Vagina (tissue), 2 donors: ENCODE measurements around the gene MYO1D. TPM values are rescaled to one million over a fixed set of nuclear protein-coding genes. Genes with fewer than 3 reads are reported as not detected.

ENCODE experiments used
- DNase-seq, 2 donors: peaks; one replicate each; pipeline ENCODE4 v3.0.0-alpha.2; 2017; ENCODE audit errors: extremely low spot score in 2 of 2
- H3K27ac ChIP-seq: fragments of 200-600 bp; sonication (generic); one replicate; pipeline ENCODE4 v1.5.1; 2019
- H3K27me3 ChIP-seq: fragments of 200-600 bp; sonication (generic); one replicate; pipeline ENCODE4 v1.5.1; 2019
- H3K36me3 ChIP-seq, 2 donors: fragments of 200-600 bp; sonication (generic); one replicate each; pipeline ENCODE4 v1.5.1; 2017 to 2019
- H3K4me1 ChIP-seq: fragments of 200-600 bp; sonication (generic); one replicate; pipeline ENCODE4 v1.5.1; 2019
- H3K4me3 ChIP-seq, 2 donors: fragments of 200-600 bp; sonication (generic); 1 replicate in 1 of 2; 2 replicates in 1 of 2; pipeline ENCODE4 v1.5.1; 2016 to 2019
- H3K9me3 ChIP-seq: fragments of 200-600 bp; sonication (generic); one replicate; pipeline ENCODE4 v1.5.1; 2019
- CTCF ChIP-seq, 3 experiments: fragments of 450-650 bp in 2 of 3; fragments of 200-600 bp in 1 of 3; sonication (generic) in 1 of 3; IDR thresholded peaks; one replicate each; pipeline ENCODE4 v1.5.1; 2017 to 2019; ENCODE audit warnings: antibody characterized with exemption in 3 of 3, mild to moderate bottlenecking in 2 of 3, moderate library complexity in 2 of 3
- POLR2A ChIP-seq, 2 donors: fragments of 450-650 bp; IDR thresholded peaks; one replicate each; pipeline ENCODE4 v1.6.1; 2017; ENCODE audit warnings: antibody characterized with exemption in 2 of 2, mild to moderate bottlenecking in 2 of 2, moderate library complexity in 2 of 2
- POLR2AphosphoS5 ChIP-seq, 2 donors: sonication (generic); formaldehyde crosslinking; IDR thresholded peaks; one replicate each; pipeline ENCODE4 v1.9.0; 2017; ENCODE audit warnings: antibody characterized with exemption in 2 of 2, mild to moderate bottlenecking in 2 of 2, low read depth in 1 of 2; ENCODE audit not compliant: insufficient read depth in 1 of 2
- intact Hi-C: fragments of 100-400 bp; cut with DNase I; formaldehyde crosslinking; loops from one replicate; pipeline ENCODE4 v1.15.1; 2023
- total RNA-seq: library from RNA; depleted of rRNA; stranded (reverse); fragments of >200 nt; gene quantifications from one replicate; pipeline ENCODE4 v1.2.3, GENCODE V29; 2016

Gene MYO1D
- total RNA-seq, 1 donor from 2014 or later = 44.7 TPM

DNA sequence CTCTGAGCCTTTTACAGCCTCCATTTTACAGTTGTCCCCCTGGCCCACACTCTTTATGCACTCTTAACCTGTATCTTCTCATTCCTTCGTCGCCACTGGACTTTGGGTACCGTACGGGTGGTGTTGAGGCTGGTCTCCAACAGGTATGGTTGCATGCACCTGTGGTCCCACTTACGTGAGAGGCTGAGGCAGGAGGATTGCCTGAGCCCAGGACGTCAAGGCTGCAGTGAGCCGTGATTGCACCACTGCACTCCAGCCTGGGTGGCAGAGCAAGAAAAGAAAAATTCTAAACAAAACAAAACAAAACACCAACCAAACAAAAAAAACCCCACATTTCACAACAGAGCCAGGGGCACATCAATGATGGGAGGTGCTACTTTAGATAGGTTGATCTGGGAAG lies 36.7 kb upstream of the MYO1D start:
- Histone ChIP-seq H3K4me1 (no peaks in the 10 kb centered on the region), H3K27ac (no peak overlapping the region), H3K9me3 (no peaks in the 10 kb centered on the region), H3K27me3 (no peaks in the 10 kb centered on the region), H3K36me3 (no peaks in the 10 kb centered on the region), H3K4me3 (no peak overlapping the region)
- DNase-seq = no peak
- no peak for TF ChIP-seq CTCF (IDR thresholded peaks at IDR 0.05)
- no peak for TF ChIP-seq POLR2AphosphoS5 (IDR thresholded peaks at IDR 0.05; ENCODE audit: insufficient read depth in 1 of 2, low read depth in 1 of 2)
- no peak for TF ChIP-seq POLR2A (IDR thresholded peaks at IDR 0.05)
- intact Hi-C loops = loop anchor here (10.0 kb wide), 1 partner anchor 129 kb away; no protein-coding TSS in a partner anchor

DNA sequence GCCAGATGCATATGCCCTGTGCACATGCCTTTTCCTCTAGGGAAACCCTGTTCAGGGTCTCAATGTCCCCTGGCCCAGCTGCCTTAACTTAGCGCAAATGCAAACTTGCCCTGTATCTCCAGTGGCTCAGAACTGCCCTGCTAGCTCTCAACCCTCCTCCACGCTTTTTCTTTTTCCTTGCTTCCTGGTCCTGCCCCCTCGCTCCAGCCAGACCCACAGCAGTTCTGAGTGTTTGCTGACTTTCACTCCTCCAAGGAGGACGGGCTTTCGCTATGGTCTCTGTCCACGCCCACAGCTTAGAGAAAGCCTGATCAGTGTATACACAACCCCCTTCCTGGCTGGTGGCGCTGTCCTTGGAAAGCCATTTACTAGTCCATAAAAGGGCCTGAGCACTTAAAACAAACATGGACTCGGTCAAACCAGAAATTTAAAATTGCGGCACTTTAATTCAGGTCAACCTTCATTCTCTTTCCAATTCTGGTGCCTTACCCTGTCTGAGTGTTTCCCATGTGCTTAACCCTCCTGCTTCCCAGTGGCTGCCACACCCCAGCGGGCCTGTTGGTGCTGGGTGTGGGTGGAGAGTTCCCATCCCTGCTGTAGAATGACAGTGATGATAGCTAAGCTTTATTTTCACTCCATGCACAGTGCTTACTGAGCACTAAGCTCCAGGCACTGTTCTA lies 35.4 kb upstream of the MYO1D start:
- H3K36me3 ChIP-seq = no peaks in the 10 kb centered on the region
- DNase-seq = no peak
- no peaks in the 10 kb centered on the region for H3K4me1 ChIP-seq
- TF ChIP-seq CTCF (IDR thresholded peaks at IDR 0.05) (no peak), POLR2AphosphoS5 (IDR thresholded peaks at IDR 0.05; ENCODE audit: insufficient read depth in 1 of 2, low read depth in 1 of 2) (peak in 1 of 2 donors; percentile 19)
- no peaks in the 10 kb centered on the region for H3K27me3 ChIP-seq
- H3K4me3 ChIP-seq = peak overlapping the region; percentile 11 to 18
- H3K27ac ChIP-seq = no peak overlapping the region
- intact Hi-C loops = loop anchor here (10.0 kb wide), 1 partner anchor 128 kb away; no protein-coding TSS in a partner anchor
- H3K9me3 ChIP-seq = no peaks in the 10 kb centered on the region

DNA sequence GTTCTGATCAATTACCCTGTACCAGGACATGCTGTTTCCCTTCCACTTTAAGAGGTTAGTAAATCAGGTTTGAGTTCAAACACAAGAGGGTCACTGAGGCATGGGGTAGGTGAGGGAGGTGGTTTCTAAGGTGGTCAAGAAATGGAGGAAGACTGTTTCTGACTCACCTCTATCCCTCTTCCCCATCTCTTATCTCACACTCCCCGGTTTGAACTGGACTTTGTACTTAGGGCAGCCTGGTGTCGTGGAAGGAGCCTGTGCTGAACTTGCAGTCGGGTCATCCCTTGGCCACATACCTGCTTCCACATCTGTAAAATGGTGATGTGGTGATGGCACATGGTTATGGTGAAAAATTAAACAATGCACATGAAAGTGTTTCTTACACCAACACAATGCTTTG lies 33.8 kb upstream of the MYO1D start:
- no peaks in the 10 kb centered on the region for H3K4me1 ChIP-seq
- no peaks in the 10 kb centered on the region for H3K36me3 ChIP-seq
- no peak overlapping the region for H3K27ac ChIP-seq
- intact Hi-C loops = loop anchor here (10.0 kb wide), 1 partner anchor 126 kb away; no protein-coding TSS in a partner anchor
- no peaks in the 10 kb centered on the region for H3K27me3 ChIP-seq
- DNase-seq = peak in 1 of 2 donors; percentile 37
- TF ChIP-seq POLR2A (IDR thresholded peaks at IDR 0.05) (no peak), CTCF (IDR thresholded peaks at IDR 0.05) (no peak), POLR2AphosphoS5 (IDR thresholded peaks at IDR 0.05; ENCODE audit: insufficient read depth in 1 of 2, low read depth in 1 of 2) (no peak)
- no peak overlapping the region for H3K4me3 ChIP-seq
- H3K9me3 ChIP-seq = no peaks in the 10 kb centered on the region

GRCh38 chr17:32909787-32910369 lies 33.0 kb upstream of the MYO1D start:
- TF ChIP-seq CTCF (IDR thresholded peaks at IDR 0.05) = peak; percentile 50 to 53 (median 53)
- no peak for TF ChIP-seq POLR2A (IDR thresholded peaks at IDR 0.05)
- TF ChIP-seq POLR2AphosphoS5 (IDR thresholded peaks at IDR 0.05; ENCODE audit: insufficient read depth in 1 of 2, low read depth in 1 of 2) = peak in 1 of 2 donors; percentile 30
- H3K4me1 ChIP-seq = no peaks in the 10 kb centered on the region
- no peak overlapping the region for H3K4me3 ChIP-seq
- peak in 1 of 2 donors; percentile 86 for DNase-seq
- no peaks in the 10 kb centered on the region for H3K36me3 ChIP-seq
- H3K27me3 ChIP-seq = no peaks in the 10 kb centered on the region
- intact Hi-C loops = loop anchor here (10.0 kb wide), 1 partner anchor 125 kb away; no protein-coding TSS in a partner anchor
- H3K27ac ChIP-seq = no peak overlapping the region
- no peaks in the 10 kb centered on the region for H3K9me3 ChIP-seq

DNA sequence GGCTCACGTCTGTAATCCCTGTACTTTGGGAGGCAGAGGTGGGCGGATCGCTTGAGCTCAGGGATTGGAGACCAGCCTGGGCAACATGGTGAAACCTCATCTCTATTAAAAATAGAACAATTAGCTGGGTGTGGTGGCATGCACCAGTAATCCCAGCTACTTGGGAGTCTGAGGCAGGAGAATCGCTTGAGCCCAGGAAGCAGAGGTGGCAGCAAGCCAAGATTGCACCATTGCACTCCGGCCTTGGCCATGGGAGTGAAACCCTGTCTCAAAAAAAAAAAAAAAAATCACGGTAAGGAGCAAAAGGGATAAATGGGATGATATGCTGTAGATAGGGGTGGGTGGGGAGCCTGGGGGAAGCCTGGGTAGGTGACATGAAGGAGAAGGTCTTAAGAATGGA lies 30.7 kb upstream of the MYO1D start:
- Histone ChIP-seq H3K4me3 (no peak overlapping the region), H3K27ac (no peak overlapping the region), H3K9me3 (no peaks in the 10 kb centered on the region), H3K36me3 (no peaks in the 10 kb centered on the region), H3K4me1 (no peaks in the 10 kb centered on the region), H3K27me3 (no peaks in the 10 kb centered on the region)
- no peak for DNase-seq
- TF ChIP-seq POLR2A (IDR thresholded peaks at IDR 0.05) (no peak), POLR2AphosphoS5 (IDR thresholded peaks at IDR 0.05; ENCODE audit: insufficient read depth in 1 of 2, low read depth in 1 of 2) (no peak), CTCF (IDR thresholded peaks at IDR 0.05) (no peak)
- intact Hi-C loops = no loop called here
